Airway epithelial cell (primary cell): ENCODE measurements around the gene SPINK13. TPM values are rescaled to one million over a fixed set of nuclear protein-coding genes. Genes with fewer than 3 reads are reported as not detected.

Experiments
- total RNA-seq: library from RNA; depleted of rRNA; stranded (reverse); fragments of >200 nt; gene quantifications from 2 replicates; pipeline ENCODE4 v1.2.3, GENCODE V29; 2015

Gene SPINK13
- total RNA-seq, result not detected in 2 replicates

DNA sequence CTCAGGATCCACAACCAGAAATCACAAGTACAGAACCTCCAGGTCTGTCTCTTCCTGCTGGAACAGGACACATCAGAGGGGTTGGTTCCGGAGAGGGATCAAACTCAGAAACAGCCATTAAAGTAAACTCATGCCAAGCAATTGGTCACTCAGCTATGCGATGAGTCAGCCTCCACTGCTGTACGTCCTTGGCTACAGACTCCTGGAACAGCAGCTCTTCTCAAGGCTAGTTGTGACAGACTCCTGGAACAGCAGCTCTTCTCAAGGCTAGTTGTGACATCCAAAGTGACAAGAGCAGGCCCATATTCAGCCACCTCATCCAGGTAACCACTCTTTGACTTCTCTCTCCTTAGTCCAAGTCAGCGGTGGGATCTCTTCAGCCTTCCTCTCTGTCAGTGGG, at the start of gene SPINK13:
SPINK13 (plus strand) TSS at position 229 of the 400 bp plus-strand sequence. CDS start 1,279 bp downstream, outside the sequence.

GRCh38 chr5:148238418-148238794, 30.2 kb upstream of the SPINK13 start, which contains the start of gene MARCOL:
TSS of gene MARCOL (plus strand) at chr5:148238525. CDS start at chr5:148238598, 73 bp downstream.

DNA sequence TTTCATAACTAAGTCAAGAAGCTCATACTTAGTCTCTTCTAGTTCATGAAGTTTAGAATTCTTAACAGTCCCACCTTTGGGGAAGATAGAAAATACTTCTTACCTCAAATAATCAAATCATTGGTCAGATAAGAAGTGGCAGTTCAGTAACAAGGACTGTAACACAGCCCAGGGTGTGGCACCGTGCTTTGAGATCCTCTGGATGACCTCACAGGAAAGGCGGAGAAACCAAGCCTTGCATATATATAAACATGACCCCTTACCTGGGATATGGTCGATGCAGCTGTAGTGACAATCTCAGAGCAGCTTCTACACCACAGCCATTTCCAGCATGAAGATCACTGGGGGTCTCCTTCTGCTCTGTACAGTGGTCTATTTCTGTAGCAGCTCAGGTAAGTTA, 43.6 kb downstream of the SPINK13 start, which contains the start of gene SPINK7:
SPINK7 (plus strand) TSS at position 271 of the 400 bp plus-strand sequence; CDS start at position 332, 61 bp downstream.

GRCh38 chr5:148335259-148335658, 66.7 kb downstream of the SPINK13 start, which contains the start of gene SPINK9:
TSS of gene SPINK9 (plus strand) at chr5:148335559. CDS start at chr5:148335614, 55 bp downstream.

Other genes starting within 250 kb of the SPINK13 start
- 62.8 and 78.0 TPM in 2 replicates for gene SPINK5, start 204.8 kb upstream of the SPINK13 start, total RNA-seq
- gene SPINK14, start 100.2 kb upstream of the SPINK13 start, total RNA-seq, result not detected in 2 replicates
- gene SPINK6, start 65.8 kb upstream of the SPINK13 start, total RNA-seq, result 5.9 and 10.8 TPM in 2 replicates
- not detected in 2 replicates for gene MARCOL, start 30.3 kb upstream of the SPINK13 start, total RNA-seq
- 4.2 and 14.1 TPM in 2 replicates for gene SPINK7, start 43.6 kb downstream of the SPINK13 start, total RNA-seq
- gene SPINK9, start 66.8 kb downstream of the SPINK13 start, total RNA-seq, result not detected in 2 replicates
- 19.7 and 20.8 TPM in 2 replicates for gene FBXO38, start 115.2 kb downstream of the SPINK13 start, total RNA-seq